Activated naive CD4-positive, alpha-beta T cell (primary cell): ENCODE measurements around the gene PAN2.

Experiments
- DNase-seq, 4 experiments: peaks; one replicate each; lab custom pipeline; 2025; lab: John Stamatoyannopoulos, UW

Gene PAN2

DNA sequence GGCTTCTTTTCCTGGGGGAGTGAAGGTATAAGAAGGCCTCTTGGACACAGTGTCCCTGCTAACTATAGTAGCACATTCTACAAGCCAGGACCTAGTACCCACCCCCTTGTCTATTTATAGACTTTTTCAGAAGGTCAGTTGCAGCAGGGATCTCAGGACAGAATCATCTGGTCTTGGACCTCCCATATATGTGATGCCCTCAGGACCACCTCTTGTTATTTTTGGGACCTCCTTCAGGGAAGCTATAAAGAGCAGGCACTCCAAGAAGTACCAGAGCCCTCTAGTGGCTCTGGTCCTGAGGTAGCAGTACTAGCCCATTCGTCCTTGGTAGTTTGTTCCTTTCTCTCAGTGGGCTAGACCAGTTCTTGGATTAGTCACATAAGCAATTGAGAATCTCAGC, 62.8 kb downstream of the PAN2 start:
- no peak for DNase-seq

- no peak for DNase-seq
These were observed 66.2 kb downstream of the PAN2 start for GRCh38 chr12:56267443-56268071.

DNA sequence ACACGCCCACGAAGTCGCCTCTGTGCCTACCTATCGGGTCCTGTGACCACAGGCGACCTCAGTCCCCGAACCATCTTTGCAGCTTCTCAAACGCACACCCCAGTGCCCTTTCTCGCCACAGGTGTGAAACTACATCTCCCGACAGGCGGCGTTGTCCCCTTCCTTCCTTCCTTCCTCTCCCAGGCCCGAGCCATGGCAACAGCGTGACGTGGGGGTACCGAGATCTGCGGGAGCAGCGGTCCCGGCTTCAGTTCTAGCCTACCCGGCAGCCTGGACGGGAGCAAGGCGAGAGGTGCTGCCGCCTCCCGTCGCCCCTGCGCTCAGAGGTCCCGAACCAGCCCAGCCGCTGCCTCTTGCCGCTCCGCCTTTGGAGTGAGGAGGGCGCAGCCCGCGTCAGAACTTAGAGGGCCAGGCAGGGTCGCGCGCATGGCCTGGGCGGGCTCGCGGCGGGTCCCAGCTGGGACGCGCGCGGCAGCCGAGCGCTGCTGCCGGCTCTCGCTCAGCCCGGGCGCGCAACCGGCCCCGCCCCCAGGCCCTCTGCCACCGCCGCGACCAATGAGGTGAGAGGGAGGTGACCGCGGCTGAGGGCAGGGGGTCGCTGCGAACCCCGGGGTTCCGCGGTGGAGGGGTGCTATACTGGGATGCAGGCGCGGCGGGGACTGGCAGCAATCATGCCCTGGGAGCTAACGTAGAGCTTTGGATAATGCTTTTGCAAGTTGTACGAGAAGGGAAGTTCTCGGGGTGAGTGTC, 66.9 kb downstream of the PAN2 start, which contains the start of gene COQ10A:
TSS of gene COQ10A (plus strand) at position 250 of the 750 bp plus-strand sequence. CDS start at position 427, 177 bp downstream.
- peak; percentile 65 to 83 (median 72) for DNase-seq
